IPS-11a (cell line): ENCODE data around the gene PLPPR1.
"Not testable (repeated sequence)": the region's sequence is repeated elsewhere in the genome, so short reads cannot be mapped to it uniquely, and the experiment has no call there.

ENCODE experiments used
- H3K4me3 ChIP-seq: one replicate; pipeline ENCODE4 v1.5.1; 2013; ENCODE audit warnings: low read depth, low read length, control low read depth

Gene PLPPR1

DNA sequence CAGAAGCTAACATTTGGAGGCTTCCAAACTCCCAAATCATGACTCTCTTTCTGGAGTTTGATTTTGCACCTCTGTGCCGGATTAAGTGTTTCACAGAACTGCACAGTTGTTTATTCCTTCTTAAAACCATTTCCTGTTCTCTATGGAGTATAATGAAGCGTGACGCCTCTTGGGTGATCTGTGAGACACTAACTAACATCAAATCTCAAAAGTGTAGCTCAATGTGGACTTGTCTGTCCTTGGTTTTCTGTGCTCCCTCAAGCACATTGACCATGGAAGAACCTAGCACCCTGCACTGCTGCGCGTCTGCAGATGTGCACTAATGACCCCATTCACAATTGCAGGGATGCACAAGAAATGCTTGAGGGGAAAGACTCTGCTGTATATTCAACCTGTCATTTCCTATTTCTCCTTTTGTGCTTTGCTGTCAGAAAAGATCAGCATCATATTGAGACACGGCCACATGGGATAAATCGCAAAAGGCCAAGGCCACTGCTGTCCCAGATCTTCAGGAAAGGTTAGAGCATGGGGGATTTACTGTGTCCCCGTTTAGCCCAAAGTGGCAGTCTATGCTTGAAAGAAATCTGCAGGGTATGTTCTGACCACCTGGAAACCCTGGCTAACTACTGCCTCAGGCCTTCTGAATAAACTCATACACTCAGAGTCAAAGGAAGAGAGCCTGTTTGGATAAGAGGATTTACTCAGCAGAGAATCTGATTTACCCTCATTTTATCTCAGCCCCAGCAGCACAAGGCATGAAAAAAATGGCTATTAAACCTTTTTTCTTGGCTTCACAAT is 246.6 kb downstream of the PLPPR1 start:
- no peak overlapping the region for H3K4me3 ChIP-seq

DNA sequence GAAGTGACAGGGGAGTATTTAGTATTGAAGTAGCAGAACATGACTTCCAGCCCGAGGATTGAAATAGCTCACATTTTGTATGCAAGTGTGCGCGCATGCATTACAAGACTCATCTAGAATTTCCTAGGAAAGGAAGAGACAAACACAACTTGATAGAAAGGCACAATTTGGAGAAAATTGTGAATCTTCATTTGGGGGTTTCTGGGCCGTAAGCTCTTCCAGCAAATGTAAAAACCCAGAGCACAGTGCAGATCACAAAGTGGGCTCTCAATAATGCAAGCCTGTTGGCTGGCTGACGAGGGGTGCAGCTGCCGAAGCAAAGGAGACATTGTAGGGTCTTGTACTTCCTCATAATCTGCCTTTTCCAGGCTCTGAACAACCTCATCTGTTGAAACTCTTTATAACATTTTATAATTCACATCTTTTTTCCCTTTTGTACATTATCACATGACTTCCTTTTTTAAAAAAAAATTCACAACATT is 247.3 kb downstream of the PLPPR1 start:
- no peak overlapping the region for H3K4me3 ChIP-seq

DNA sequence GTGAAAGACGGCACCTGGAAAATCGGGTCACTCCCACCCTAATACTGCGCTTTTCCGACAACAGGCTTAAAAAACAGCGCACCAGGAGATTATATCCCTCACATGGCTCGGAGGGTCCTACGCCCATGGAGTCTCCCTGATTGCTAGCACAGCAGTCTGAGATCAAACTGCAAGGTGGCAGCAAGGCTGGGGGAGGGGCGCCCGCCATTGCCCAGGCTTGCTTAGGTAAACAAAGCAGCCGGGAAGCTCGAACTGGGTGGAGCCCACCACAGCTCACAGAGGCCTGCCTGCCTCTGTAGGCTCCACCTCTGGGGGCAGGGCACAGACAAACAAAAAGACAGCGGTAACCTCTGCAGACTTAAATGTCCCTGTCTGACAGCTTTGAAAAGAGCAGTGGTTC is 262.5 kb downstream of the PLPPR1 start:
- not testable (repeated sequence) for H3K4me3 ChIP-seq

DNA sequence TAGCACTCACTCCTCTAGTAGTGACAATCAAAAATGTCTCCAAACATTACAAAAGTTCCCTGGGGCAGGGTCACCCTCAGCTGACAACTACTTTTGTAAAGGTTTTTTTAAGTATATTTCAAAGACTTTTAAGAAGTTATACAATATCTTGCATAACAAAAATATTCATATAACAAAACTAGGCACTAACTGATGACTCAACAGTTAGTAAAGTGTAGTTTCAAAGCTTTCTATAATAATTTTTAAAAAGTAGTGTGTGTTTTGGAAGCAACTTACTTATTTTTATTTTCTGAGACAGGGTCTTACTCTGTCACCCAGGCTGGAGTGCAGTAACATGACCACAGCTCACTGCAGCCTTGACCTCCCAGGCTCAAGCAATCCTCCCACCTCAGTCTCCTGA is 271.4 kb downstream of the PLPPR1 start:
- no peak overlapping the region for H3K4me3 ChIP-seq

DNA sequence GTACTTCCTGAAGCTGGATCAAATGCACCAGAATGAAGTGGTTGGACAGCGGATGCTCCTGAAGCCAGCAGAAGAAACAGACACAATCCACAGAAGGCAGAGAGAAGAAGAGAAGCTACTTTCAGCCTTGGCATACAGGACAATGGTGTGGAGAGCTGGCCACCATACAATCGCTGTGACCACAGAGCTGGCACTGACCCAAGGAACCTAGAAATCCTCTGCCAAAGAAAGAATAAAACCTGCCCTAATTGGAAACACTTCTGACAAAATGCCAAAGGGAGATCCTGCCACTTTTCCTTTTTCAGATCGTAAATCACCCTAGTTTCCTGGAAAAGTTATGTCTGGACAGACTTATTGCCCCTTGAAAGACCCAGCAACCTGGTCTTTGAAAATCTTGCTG is 278.5 kb downstream of the PLPPR1 start:
- H3K4me3 ChIP-seq: no peak overlapping the region

DNA sequence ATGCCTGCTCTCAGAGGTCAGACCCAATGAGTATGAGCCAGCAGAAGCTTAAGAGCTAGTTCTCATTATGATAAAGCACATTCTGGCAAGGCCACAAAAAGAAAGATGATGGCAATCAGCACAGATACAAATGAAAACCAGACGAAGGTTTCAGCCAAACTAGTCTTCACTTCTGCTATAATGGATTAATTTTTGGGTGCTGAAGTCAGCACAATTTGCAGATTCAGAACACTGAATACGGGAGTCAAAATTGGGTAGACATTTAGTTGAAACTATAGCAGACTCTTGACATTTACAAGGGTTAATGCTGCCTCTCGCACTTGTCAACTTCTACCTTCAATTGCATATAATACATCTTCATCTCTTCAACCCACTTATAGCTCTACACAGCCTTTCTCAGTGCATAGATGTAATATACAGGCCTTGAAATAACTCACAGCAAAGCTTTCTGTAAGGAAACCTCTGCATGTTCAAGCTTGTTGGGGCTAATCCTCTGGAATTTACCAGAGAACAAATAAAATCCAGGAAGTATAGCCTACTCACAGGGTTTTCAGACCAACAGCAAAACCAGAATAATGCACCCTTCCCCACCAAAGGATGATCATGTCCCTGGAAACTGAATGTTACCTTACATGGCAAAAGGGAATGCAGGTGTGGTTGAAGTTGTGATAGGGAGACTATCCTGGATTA is 279.1 kb downstream of the PLPPR1 start:
- no peak overlapping the region for H3K4me3 ChIP-seq

DNA sequence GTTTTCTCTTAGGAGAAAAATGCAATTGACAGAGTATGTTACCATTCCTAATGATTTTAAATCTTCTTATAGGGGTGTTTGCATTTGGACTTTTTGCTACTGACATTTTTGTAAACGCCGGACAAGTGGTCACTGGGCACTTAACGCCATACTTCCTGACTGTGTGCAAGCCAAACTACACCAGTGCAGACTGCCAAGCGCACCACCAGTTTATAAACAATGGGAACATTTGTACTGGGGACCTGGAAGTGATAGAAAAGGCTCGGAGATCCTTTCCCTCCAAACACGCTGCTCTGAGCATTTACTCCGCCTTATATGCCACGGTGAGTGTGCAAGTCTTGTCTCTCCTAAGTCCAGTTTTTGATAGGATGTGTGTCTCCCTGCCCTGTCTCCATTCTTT is 280.6 kb downstream of the PLPPR1 start:
- H3K4me3 ChIP-seq: no peak overlapping the region

DNA sequence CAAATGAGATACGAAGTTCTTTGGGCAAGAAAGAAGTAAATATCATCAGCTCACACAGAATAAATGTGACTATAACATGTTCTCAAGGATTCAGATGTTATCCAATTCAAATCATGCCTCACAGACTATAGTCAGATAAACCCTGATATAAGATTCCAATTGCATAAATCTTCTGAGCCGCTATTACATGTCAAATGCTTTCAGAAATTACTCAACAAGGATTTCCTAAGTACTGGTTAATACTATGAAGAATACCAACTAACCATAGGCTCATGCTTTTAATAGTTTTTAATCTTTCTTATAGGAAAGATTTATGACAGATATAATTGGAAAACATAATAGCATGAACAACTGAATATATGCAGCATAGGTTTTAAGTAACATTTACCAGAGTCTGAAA is 282.7 kb downstream of the PLPPR1 start:
- H3K4me3 ChIP-seq: no peak overlapping the region

DNA sequence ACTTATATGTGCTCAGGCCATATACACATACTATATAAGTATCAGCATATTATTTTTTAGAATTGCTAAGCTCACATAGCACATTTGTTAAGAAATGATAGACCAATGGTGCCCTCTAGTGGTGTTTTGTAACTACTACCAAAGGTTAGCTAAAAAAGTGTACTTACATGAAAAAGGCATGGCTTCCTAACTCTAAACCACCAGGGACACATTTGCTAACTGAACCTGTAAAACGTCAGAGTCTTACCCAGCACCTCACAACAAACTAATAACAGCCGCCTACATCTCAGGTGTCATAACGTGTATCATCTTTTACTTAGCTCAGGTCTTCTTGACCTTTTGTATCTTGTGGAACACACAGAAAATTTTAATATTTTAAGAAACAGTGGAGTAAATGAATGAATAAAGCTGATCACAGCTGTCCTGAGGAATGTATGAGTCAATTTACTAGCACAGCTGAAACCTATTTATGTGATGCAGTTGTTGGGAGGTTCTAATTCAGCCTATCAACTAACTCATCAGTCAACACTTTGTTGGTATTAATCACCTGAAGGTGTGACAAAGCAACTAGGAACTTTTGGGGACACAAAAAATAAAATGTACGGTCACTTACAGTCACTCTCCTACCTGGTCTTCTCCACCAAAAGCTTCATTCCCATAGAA is 283.4 kb downstream of the PLPPR1 start:
- H3K4me3 ChIP-seq: no peak overlapping the region

DNA sequence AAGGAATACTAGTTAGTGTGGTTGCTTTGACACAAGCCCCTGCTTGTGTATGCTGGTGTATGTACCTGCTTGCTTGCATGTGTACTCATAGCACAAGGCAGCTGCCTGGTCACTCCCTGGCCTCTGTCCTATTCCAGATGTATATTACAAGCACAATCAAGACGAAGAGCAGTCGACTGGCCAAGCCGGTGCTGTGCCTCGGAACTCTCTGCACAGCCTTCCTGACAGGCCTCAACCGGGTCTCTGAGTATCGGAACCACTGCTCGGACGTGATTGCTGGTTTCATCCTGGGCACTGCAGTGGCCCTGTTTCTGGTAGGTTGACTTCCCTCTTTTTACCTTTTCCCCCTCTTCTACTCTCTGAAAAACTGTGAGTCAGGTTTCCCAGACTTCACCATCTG is 284.1 kb downstream of the PLPPR1 start:
- H3K4me3 ChIP-seq: no peak overlapping the region

DNA sequence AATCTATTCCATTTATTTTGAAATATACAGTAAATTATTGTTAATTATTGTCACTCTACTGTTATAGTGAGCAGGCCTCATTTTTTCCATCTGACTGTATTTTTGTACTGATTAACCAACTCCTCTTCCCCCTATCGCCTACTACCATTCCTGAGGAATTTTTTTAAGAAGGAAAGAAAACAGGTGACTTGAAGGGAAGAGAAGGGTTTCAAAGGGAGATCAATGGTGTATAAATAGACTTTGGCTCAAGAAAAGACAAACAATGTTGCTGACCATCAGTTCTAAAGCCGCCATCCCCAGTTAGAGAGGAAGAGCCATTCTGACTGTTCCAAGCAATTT is 286.6 kb downstream of the PLPPR1 start:
- H3K4me3 ChIP-seq: no peak overlapping the region

DNA sequence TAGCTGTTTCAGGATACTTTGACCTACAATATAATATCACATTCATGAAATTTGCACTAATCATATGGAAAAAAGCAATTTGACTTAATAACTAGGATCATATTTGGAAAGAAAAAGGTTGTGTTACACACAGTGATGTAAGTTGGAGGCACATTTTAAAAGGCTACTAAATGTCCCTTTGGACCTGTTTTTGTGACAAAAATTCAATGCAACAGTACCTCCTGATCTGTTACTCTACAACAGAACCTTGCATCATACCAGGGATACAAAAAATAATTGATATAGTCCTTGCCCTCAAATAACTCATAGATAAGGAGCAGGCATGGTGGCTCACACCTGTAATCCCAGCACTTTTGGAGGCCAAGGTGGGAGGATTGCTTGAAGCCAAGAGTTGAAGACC is 289.2 kb downstream of the PLPPR1 start:
- no peak overlapping the region for H3K4me3 ChIP-seq

DNA sequence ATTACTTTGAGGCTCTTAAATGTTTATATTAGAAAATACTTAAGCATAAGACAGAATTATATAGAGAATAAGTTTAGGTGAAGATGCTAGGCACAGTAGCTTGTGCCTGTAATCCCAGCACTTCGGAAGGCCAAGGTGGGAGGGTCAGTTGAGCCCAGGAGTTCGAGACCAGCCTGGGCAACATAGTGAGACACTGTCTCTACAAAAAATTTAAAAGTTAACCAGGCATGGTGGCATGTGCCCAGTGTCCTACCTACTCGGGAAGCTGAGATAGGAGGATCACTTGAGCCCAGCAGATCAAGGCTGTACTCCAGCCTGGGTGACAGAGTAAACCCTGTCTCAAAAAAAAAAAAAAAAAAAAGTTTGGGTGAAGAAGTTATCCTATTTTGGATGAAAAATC is 294.6 kb downstream of the PLPPR1 start:
- no peak overlapping the region for H3K4me3 ChIP-seq

DNA sequence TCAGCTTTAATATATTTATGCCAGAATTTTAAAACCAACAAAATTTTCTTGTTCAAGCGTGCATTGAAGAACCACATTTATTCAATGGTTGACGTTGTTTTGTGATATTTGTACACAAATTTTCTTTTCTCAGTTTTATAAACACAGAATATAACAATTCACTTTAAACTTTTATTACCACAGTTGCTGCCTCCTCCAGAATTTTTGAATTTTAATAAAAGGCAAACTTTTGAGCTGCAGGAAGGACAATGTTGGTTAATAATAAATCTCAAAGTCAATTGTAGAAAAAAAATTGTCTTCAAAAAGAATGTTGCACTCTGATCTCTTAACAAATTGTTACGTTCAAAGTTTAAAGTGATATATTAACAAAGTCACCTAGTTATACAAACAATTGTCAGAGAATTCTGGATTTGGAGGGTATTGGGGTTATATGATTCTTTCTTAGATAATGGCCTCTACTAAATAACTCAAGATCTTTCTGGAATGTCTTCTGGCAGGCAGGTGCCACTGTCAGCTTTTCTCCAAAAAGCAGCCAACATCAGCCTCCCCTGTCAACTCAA is 295.8 kb downstream of the PLPPR1 start:
- no peak overlapping the region for H3K4me3 ChIP-seq

DNA sequence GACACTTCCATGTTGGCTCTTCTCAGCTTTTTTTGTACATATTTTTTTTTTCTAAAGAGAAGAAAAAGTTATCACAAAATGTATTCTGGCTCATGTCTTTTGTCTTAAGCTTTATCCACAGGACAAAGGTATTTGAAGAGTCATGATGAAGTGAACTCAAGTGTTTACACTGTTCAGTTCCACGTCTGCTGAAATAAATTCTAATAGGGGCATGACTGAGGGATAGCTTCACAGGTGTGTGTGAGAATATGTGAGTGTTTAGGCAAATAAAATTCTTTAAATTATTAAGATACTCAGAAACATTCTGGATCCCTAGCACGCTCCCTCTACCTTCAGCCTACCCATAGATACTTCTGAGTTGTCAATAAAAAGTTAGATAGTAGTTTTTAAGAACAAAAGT is 296.5 kb downstream of the PLPPR1 start:
- no peak overlapping the region for H3K4me3 ChIP-seq

DNA sequence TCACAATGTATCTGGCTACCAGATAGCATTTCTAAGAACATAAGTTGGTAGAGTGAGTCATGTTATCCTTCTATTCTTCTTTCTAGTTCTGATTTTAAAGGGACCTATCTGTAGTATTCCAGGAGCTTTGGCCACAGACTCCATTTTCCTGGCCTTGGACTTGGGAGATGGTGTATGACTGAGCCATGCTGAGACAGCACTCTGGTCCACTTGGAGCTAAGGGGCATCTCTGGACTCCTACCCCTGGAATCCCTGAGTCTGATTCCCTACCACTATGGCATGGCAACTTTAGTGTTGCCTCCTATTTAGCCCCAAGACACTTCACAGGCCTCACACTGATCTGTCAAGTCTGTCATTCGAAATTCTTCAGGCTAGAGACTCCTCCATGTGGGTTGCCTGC is 297.5 kb downstream of the PLPPR1 start:
- H3K4me3 ChIP-seq: no peak overlapping the region

DNA sequence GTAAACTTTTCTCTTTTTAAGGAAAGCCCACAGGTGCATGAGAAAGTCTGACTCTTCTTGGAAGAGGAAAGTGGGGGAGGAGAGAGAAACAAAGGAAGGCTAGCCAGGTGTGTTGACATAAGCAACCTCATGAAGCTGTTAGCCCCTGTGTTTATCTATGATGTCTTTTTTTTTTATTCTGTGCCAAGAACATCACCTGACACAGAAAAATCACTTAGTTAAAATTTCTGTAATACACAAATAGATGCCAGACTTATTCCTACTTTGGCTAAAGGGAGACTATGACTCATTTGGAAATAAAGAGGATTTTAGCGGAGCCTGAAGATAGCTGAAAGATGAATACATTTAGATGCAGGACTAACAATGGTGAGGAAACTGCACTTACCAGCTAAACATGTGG is 298.0 kb downstream of the PLPPR1 start:
- no peak overlapping the region for H3K4me3 ChIP-seq

DNA sequence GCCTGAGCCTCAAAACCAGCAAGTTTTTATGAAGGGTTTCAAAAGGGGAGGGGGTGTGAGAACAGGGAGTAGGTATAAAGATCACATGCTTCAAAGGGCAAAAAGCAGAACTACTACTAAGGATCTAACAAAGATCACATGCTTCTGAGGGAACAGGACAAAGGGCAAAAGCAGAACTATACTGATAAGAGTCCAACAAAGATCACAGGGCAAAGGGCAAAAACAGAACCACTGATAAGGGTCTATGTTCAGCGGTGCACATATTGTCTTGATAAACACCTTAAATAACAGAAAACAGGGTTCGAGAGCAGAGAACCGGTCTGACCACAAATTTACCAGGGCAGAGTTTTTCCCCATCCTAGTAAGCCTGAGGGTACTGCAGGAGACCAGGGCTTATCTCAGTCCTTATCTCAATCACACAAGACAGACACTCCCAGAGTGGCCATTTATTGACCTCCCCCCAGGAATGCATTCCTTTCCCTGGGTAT is 298.9 kb downstream of the PLPPR1 start:
- not testable (repeated sequence) for H3K4me3 ChIP-seq

DNA sequence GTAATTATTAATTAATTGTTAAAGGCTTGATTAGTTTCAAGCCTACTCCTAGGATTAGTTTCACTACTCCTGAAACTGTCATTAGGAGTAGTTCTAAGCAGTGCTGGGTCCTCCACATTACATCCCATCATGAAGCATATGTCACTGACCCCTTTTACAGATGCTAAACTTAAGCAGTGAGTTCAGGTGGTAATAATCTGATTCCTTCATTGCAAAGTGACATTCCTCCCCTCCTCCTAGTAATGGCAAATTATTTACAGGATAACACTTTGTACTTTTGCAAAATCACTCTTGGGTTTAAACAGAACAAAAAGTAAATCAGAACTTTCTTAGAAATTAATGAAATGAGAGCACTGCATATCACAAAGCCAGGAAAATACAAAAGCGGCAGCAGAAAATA is 303.8 kb downstream of the PLPPR1 start:
- no peak overlapping the region for H3K4me3 ChIP-seq

DNA sequence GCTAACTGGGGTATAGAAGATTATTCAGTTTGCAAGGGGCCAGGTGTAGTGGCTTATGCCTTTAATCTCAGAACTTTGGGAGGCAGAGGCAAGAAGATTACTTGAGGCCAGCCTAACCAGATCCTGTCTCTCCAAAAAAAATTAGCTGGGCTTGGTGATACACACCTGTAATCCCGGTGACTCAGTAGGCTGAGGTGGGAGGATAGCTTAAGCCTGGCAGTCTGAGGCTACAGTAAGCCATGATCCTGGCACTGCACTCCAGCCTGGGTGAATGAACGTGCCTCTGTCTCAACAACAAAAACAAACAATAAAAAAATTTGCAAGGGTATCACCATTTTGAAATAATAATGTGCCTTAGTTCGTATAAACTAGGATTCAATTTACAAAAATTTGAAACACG is 305.0 kb downstream of the PLPPR1 start:
- H3K4me3 ChIP-seq: no peak overlapping the region

DNA sequence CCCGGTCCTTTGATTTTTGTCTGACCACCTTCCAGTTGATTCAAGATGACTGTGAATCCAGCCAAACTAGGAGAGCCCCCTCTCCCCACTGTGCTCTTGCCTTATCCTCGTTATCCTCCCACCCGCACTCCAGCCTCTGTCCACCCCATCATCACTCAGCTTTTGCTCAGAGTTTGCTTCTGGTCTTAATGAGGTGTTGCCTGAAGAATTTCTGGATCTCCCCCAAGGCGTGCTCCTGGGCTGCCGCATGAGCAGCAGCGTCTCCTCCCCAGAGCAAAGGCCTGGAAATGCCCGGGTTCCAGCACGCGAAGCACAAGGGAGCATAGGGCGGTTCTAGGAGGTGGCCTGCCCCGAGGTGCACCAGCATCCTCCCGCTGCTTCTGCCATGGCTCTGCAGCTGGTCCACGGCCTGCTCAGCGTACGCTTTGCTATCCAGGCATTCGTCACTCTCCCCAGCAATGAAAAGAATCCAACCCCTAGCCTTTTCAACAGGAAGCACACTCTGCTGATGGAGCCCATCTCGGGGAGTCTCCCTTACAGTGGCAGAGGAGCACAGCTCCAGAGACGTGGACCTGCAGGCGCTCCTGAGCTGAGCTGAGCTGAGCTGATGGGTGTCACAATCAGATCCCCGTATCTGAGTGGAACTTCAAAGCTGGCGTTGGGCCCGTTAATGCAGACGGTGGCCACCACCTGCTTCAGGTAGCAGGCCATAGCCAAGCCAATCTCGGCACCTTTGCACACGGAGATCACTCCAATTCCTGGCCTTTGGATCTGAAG is 305.6 kb downstream of the PLPPR1 start:
- no peak overlapping the region for H3K4me3 ChIP-seq
